ENCODE data around the gene GOT1.

GOT1 gene

GRCh38 chr10:99430451-99431189 is at the start of gene GOT1:
Gene GOT1, minus strand, starts transcription at chr10:99430624. Its CDS starts 59 bp downstream, at chr10:99430565.
- DNase-seq = peak; percentile 96 to 99

- DNase-seq = no peak
These were observed 39.9 kb upstream of the GOT1 start for GRCh38 chr10:99470327-99470726.

- no peak for DNase-seq
These were observed 37.0 kb upstream of the GOT1 start for GRCh38 chr10:99467236-99467999.

- DNase-seq = no peak
These were observed 36.3 kb upstream of the GOT1 start for GRCh38 chr10:99466632-99467223.

- DNase-seq = no peak
These were observed 30.8 kb upstream of the GOT1 start for GRCh38 chr10:99461230-99461629.

- no peak for DNase-seq
These were observed 29.6 kb upstream of the GOT1 start for GRCh38 chr10:99460070-99460469.

- DNase-seq = no peak
These were observed 28.8 kb upstream of the GOT1 start for GRCh38 chr10:99459217-99459616.

GRCh38 chr10:99457813-99458212 is 27.4 kb upstream of the GOT1 start:
- DNase-seq = no peak

- DNase-seq = no peak
These were observed 26.5 kb upstream of the GOT1 start for GRCh38 chr10:99456931-99457288.

- no peak for DNase-seq
These were observed 25.9 kb upstream of the GOT1 start for GRCh38 chr10:99456207-99456930.

GRCh38 chr10:99451981-99452380 is 21.6 kb upstream of the GOT1 start:
- no peak for DNase-seq

GRCh38 chr10:99451499-99451788 is 21.0 kb upstream of the GOT1 start:
- no peak for DNase-seq

- no peak for DNase-seq
These were observed 20.4 kb upstream of the GOT1 start for GRCh38 chr10:99450624-99451498.

GRCh38 chr10:99450156-99450555 is 19.7 kb upstream of the GOT1 start:
- DNase-seq = no peak

GRCh38 chr10:99449023-99449422 is 18.6 kb upstream of the GOT1 start:
- DNase-seq = no peak

- DNase-seq = no peak
These were observed 14.1 kb upstream of the GOT1 start for GRCh38 chr10:99444383-99445045.

GRCh38 chr10:99443500-99443899 is 13.1 kb upstream of the GOT1 start:
- no peak for DNase-seq

- no peak for DNase-seq
These were observed 12.0 kb upstream of the GOT1 start for GRCh38 chr10:99442394-99442793.

- no peak for DNase-seq
These were observed 8.5 kb upstream of the GOT1 start for GRCh38 chr10:99438890-99439289.

GRCh38 chr10:99435986-99436638 is 5.7 kb upstream of the GOT1 start:
- peak in 1 of 2 donors; percentile 70 for DNase-seq

- DNase-seq = no peak
These were observed 3.1 kb upstream of the GOT1 start for GRCh38 chr10:99433378-99434020.

All from hippocampal formation (tissue), 2 donors.